Muscle layer of duodenum (tissue), 2 donors: Measurements from ENCODE around the gene GLI3.

Experiments used
- H3K27ac ChIP-seq: one replicate; pipeline ENCODE4 v1.7.0; 2013; ENCODE audit warnings: mild to moderate bottlenecking, low read length
- H3K27me3 ChIP-seq: one replicate; pipeline ENCODE4 v1.7.0; 2013; ENCODE audit warnings: low read depth, mild to moderate bottlenecking, control low read depth, low read length
- H3K36me3 ChIP-seq, 2 donors: one replicate each; pipeline ENCODE4 v1.7.0; 2013; ENCODE audit warnings: low read length in 2 of 2, control low read depth in 1 of 2, mild to moderate bottlenecking in 1 of 2; ENCODE audit not compliant: insufficient read depth in 2 of 2, control insufficient read depth in 1 of 2
- H3K4me1 ChIP-seq, 2 donors: one replicate each; pipeline ENCODE4 v1.7.0; 2013; ENCODE audit warnings: low read length in 2 of 2, mild to moderate bottlenecking in 2 of 2, control low read depth in 1 of 2, moderate library complexity in 1 of 2; ENCODE audit not compliant: insufficient read depth in 2 of 2, control insufficient read depth in 1 of 2
- H3K4me3 ChIP-seq, 2 donors: one replicate each; pipeline ENCODE4 v1.7.0; 2013; ENCODE audit warnings: low read length in 2 of 2, low read depth in 1 of 2, mild to moderate bottlenecking in 1 of 2
- H3K9me3 ChIP-seq, 2 donors: one replicate each; pipeline ENCODE4 v1.7.0; 2013; ENCODE audit warnings: low read length in 2 of 2, control low read depth in 1 of 2, mild to moderate bottlenecking in 1 of 2; ENCODE audit not compliant: control insufficient read depth in 1 of 2
- donor health status: healthy.

The GLI3 gene

DNA sequence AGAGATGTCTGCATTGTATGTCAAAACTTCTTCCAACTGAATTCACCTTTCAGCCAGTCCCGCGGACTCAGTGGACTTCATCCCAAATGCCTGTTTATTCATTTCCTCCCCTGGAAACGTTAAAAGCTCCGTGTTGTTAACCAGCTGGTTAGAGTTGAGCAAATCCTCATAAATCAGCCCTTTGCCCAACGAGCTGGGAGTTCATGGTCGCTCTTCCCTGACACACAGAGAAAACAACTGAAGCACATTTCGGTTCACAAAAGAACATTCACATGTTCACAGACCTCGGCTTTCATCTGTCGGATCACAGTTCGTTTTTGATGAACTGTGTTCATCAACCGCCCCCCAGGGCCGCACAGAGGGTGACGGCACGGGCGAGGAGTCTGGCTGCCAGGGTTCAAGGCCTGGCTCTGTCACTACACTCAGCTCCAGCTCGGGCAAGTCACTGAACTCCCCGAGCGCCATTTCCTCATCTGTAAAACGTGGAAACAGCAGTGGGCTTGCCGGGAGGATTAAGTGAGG lies 62.6 kb downstream of the GLI3 start:
- Histone ChIP-seq H3K9me3 (no peaks in the 10 kb centered on the region), H3K27ac (no peak overlapping the region), H3K36me3 (no peaks in the 10 kb centered on the region), H3K27me3 (no peaks in the 10 kb centered on the region), H3K4me3 (no peak overlapping the region), H3K4me1 (peaks cover 0 to 23% of the 10 kb centered on the region in 2 donors)

DNA sequence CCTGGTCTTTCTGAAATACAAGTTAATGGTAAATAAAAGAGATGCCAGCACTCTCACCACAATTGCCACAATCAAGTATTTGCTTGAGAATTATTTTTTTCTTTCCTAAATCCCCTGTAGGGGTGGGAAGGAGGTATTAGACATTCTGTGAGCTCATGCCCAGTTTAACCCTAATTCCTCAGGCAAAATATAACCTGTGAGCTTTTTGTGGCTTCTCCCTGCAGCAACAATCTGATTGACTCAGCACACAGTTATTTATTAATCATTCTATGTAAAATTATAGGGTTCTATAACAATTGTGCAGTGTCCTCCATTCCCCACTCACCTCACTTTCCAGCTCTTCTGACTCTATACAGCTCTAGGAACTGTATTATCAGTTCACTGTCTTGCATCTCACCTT lies 66.3 kb downstream of the GLI3 start:
- H3K4me1 ChIP-seq, result peaks cover 0 to 28% of the 10 kb centered on the region in 2 donors
- H3K4me3 ChIP-seq, result no peak overlapping the region
- H3K9me3 ChIP-seq, result no peaks in the 10 kb centered on the region
- no peak overlapping the region for H3K27ac ChIP-seq
- H3K27me3 ChIP-seq, result no peaks in the 10 kb centered on the region
- no peaks in the 10 kb centered on the region for H3K36me3 ChIP-seq

DNA sequence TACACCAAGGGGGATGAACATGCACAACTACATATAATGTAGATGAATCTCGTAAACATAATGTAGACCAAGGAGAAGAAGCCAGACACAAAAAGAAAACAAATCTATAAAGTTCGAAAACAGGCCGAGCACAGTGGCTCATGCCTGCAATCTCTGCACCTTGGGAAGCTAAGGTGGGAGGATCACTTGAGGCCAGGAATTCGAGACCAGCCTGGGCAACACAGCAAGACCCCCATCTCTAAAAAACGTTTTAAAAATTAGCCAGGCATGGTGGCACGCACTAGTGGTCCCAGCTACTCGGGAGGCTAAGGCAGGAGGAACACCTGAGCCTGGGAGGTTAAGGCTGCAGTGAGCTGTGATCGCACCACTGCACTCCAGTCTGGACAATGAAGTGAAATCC lies 68.5 kb downstream of the GLI3 start:
- H3K4me1 ChIP-seq, result peaks cover 0 to 19% of the 10 kb centered on the region in 2 donors
- no peaks in the 10 kb centered on the region for H3K9me3 ChIP-seq
- H3K4me3 ChIP-seq, result no peak overlapping the region
- H3K36me3 ChIP-seq, result no peaks in the 10 kb centered on the region
- H3K27me3 ChIP-seq, result no peaks in the 10 kb centered on the region
- no peak overlapping the region for H3K27ac ChIP-seq

DNA sequence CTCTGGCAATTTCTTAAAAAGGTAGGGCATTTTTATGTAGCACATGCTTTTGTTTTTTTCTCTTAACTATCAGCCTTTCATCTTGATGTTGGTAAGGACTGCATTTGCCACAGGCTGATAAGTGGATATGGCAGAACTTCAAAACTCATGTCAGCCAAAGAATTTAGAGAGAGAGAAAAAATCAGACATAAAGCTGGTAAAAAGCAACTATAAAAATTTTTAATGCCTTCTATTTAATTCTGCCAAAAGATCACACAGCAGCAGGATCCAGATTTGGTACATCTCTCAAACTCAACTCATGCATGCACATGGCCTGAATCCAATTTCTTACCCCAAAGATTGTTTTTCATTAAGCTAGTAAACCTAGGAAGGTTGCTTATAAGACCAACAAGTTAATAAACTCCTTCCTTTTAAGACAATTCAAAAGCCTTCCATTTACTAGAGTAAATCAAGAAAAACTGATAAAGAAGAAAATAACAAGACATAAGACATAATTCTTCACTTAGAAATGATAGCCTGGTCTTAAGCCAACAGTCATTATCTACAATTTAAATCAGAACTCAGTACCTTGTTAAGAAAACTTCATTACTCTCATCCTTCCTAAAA lies 69.3 kb downstream of the GLI3 start:
- Histone ChIP-seq H3K27ac (no peak overlapping the region), H3K27me3 (no peaks in the 10 kb centered on the region), H3K36me3 (no peaks in the 10 kb centered on the region), H3K4me3 (no peak overlapping the region), H3K4me1 (peaks cover 0 to 19% of the 10 kb centered on the region in 2 donors), H3K9me3 (no peaks in the 10 kb centered on the region)

DNA sequence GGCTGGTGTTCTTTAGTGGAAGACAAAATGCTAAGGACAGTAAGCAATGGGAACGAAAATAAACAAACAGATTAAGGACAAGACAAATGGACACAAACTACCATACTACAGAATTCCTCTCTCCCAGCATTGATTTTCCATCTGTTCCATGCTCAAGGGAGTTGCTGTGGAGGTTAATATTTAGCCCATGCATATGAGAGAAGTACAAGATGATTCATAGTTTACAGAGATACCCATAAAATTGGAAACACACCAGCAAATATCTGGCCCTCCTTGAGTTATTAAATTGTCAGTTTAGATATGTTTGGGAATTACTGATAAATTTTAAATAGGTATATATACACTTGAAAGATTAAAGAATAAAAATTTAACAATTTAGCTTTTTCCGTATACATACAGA lies 69.8 kb downstream of the GLI3 start:
- no peak overlapping the region for H3K4me3 ChIP-seq
- H3K4me1 ChIP-seq, result peaks cover 0 to 19% of the 10 kb centered on the region in 2 donors
- no peaks in the 10 kb centered on the region for H3K9me3 ChIP-seq
- no peaks in the 10 kb centered on the region for H3K27me3 ChIP-seq
- H3K36me3 ChIP-seq, result no peaks in the 10 kb centered on the region
- H3K27ac ChIP-seq, result no peak overlapping the region

DNA sequence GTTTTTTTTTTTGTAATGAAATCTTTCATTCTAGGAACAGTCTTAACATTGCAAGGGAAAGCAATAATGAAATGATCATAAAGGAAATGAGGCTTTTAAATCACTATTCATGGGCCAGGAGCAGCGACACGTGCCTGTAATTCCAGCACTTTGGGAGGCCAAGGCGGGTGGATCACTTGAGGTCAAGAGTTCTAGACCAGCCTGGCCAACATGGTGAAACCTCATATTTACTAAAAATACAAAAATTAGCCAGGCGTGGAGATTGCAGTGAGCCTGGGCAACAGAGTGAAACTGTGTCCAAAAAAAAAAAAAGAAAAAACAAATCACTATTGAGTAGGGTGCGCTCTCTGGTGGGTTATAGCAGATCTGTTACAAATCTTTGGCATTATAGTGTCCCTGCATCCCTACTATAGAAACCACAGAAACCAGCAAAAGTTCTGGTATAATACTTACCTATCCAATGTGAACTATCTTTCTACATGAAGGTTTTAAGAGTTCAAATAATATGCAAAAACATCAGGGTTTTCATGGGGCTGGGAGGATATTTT lies 72.1 kb downstream of the GLI3 start:
- no peak overlapping the region for H3K27ac ChIP-seq
- no peak overlapping the region for H3K4me3 ChIP-seq
- peaks cover 0 to 25% of the 10 kb centered on the region in 2 donors for H3K4me1 ChIP-seq
- H3K9me3 ChIP-seq, result no peaks in the 10 kb centered on the region
- no peaks in the 10 kb centered on the region for H3K27me3 ChIP-seq
- H3K36me3 ChIP-seq, result no peaks in the 10 kb centered on the region

DNA sequence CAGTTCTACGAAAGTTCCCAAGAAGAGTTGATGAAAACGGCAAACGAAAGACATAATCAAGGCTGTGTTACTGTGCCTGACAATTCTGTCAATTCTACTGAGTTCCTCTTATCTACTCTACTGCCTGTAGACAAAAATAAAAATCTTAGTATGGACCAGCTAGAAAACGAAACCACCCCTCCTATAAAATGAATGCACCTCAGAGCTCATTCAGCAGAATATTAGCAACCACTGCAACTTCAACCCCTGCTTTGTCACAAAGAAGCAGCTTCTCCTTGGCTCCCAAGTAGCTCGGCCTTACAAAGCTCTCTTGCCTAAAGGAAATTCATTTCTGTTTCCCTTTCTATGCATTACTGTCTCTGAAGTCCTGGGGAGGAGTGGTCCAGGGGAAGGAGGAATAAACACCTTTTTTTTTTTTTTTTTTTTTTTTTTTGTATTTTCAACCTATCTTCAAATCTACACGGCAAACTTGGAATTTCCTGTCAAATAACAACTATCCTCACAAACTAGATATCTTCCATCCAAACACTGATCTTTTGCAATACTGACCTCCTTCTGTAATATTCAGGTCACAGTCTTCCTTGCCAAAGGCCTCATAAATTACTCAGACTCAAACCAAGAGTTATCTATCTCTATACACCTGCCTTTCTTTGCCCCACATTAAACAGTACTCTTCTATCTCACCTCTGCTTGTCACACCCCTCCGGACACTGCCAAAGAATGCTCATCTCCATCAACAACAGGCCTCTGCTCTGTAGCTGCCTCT lies 74.3 kb downstream of the GLI3 start:
- Histone ChIP-seq H3K27ac (no peak overlapping the region), H3K27me3 (no peaks in the 10 kb centered on the region), H3K9me3 (no peaks in the 10 kb centered on the region), H3K4me1 (peaks cover 0 to 35% of the 10 kb centered on the region in 2 donors), H3K36me3 (no peaks in the 10 kb centered on the region), H3K4me3 (no peak overlapping the region)

DNA sequence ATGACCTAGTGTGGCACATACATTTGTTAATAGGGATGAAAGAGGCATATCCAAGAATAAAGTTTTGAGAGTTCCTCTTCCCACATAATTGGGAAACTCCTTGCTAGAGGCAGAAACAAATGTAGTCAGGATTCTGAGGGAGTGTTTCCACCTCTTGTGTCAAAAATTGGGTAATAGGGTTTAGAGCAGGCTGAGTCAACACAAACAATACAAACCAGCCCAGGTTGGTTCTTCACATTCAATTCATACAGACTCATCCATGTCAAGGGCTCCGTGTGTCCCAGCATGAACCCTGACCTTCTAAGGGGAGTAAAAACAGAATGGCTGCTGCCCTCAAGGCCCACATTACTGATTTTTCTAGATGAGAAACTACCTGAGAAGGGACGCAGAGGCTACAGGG lies 75.3 kb downstream of the GLI3 start:
- peaks cover 0 to 32% of the 10 kb centered on the region in 2 donors for H3K4me1 ChIP-seq
- no peaks in the 10 kb centered on the region for H3K27me3 ChIP-seq
- H3K4me3 ChIP-seq, result no peak overlapping the region
- no peak overlapping the region for H3K27ac ChIP-seq
- H3K36me3 ChIP-seq, result no peaks in the 10 kb centered on the region
- H3K9me3 ChIP-seq, result no peaks in the 10 kb centered on the region

DNA sequence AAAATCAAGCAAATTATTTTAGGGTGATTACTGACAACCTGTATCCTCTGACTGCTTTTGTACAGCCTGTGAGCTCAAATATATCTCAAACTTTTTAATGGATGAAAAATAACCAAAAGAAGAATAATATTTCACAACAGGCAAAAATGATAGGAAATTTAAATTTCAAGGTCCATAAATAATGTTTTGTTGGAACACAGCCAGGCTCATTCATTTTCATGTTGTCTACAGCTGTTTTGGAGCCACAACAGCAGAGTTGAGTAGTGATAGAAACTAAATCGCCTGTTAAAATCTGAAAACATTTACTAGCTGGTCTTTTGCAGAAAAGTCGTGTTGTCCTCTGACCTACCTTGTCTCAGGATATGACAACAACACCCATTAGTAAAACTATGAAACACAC lies 75.9 kb downstream of the GLI3 start:
- Histone ChIP-seq H3K27ac (no peak overlapping the region), H3K4me1 (peaks cover 0 to 36% of the 10 kb centered on the region in 2 donors)

DNA sequence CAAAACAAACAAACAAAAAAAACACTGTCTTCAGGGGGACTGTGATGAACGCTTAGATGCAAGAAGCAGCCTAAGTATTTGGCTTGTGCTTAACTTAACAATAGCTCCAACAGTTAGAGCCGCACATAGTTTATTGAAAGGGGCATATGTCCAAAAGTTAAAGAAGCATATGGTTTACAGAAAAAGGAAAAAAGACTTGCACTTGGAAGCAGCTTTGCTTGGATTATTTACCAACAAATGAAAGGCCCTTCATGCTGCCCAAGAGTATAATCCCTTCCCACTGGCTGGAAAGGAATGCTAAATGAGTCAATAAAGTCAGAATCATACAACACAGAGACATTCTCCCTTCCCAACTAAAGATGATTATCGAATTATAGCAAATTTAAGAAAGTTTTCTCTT lies 77.9 kb downstream of the GLI3 start:
- Histone ChIP-seq H3K27me3 (no peaks in the 10 kb centered on the region), H3K4me1 (peaks cover 0 to 49% of the 10 kb centered on the region in 2 donors), H3K36me3 (no peaks in the 10 kb centered on the region), H3K27ac (no peak overlapping the region), H3K9me3 (no peaks in the 10 kb centered on the region), H3K4me3 (no peak overlapping the region)

More for the DNA sequence above, 75.9 kb downstream of the GLI3 start:
- no peaks in the 10 kb centered on the region for H3K9me3 ChIP-seq
- no peaks in the 10 kb centered on the region for H3K27me3 ChIP-seq
- no peaks in the 10 kb centered on the region for H3K36me3 ChIP-seq
- H3K4me3 ChIP-seq, result no peak overlapping the region

DNA sequence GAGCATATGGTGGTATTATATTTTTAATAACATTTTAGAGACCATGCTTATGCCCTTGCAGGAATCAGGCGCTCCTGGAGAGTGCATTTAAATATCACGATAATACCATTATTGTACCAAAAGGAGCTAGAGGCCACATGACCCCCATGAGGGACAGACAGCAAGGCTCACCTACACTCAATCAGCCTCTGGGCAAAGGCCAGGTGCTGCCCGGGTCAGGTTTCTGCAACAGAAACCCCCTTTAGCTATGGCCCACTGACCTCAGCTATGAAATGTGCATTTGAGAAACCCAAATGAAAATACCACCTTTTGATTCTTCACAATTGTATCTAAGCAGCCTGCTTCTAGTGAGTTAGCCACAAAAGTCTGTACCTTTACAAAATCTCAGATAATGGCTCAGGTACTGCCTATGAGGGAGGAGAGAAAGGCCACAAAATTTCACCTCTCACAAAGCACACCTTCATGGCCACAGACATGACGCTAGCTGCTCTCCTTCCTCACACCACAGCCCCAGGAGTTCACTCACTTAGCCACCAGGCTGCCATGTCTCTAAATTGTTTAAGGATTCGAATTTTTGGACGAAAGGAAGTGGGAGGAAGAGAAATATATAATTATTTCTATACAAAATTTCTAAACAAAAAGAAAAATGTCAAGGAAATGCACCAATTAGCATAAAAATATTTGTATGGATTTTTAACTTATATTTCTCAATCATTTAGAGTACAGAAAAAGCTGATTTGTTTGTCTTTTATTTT lies 79.9 kb downstream of the GLI3 start:
- peaks cover 0 to 60% of the 10 kb centered on the region in 2 donors for H3K4me1 ChIP-seq
- no peaks in the 10 kb centered on the region for H3K9me3 ChIP-seq

More for the DNA sequence above, 79.9 kb downstream of the GLI3 start:
- Histone ChIP-seq H3K36me3 (no peaks in the 10 kb centered on the region), H3K27me3 (no peaks in the 10 kb centered on the region), H3K4me3 (no peak overlapping the region), H3K27ac (no peak overlapping the region)
